Endometrial microvascular endothelial cells (primary cell): Measurements from ENCODE around the gene DARS1. TPM values are rescaled to one million over a fixed set of nuclear protein-coding genes. Genes with fewer than 3 reads are reported as not detected.

Source experiments
- in situ Hi-C: cut with HindIII; loops from 2 replicates; pipeline ENCODE4 v1.10.0; 2017; ENCODE audit warnings: low sequenced_read_pairs, low pct_unique_long_range_greater_than_20kb; ENCODE audit errors: inconsistent ontology term
- total RNA-seq: library from RNA; depleted of rRNA; stranded (reverse); fragments of >200 nt; gene quantifications from one replicate; pipeline ENCODE4 v1.2.3, GENCODE V29; 2015; ENCODE audit errors: inconsistent ontology term

The DARS1 gene
- total RNA-seq, 1 donor from 2014 or later, result 64.6 TPM

GRCh38 chr2:136017786-136018185 is 32.4 kb upstream of the DARS1 start:
- in situ Hi-C loops, result no loop called here

- in situ Hi-C loops, result no loop called here
These were observed 31.4 kb upstream of the DARS1 start for GRCh38 chr2:136016836-136017235.

GRCh38 chr2:136016427-136016826 is 31.0 kb upstream of the DARS1 start:
- in situ Hi-C loops, result no loop called here

DNA sequence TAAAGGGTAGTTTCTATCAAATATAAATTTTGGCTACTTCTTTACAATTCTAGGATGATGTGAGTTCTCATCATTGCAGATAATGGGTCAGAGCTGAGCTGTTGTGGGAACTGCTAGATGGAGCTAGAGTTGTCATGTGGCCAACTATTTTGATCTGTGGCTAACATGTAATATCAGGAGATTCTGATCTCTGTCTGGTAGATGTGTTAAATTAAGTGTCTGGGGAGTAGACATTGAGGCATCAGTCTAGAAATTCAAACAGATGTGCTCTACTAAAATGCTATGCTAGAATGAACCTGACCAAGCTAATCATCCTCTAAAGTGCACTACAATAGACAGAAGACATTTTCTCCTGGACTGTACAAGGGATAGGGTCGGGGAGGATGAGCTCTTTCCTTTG is 30.3 kb upstream of the DARS1 start:
- in situ Hi-C loops, result no loop called here

DNA sequence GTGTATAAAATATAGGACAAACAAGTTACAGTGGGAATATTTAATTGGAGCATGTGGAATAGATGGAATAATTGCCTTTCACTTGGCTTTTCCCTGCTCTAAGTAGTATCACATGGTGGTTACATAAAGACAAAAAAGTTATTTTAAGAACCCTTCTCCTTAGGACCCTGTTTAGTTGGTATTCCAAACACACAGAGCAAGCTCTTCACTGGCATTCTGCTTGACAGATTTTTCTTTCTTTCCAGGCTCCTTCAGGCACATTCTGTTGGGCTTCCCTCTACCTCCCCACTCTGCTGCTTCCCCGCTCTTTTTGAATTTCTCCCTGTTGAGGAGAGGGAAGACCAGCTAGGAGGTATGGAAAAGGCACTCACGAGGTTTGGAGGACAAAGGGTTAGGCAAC is 29.0 kb upstream of the DARS1 start:
- in situ Hi-C loops, result no loop called here

DNA sequence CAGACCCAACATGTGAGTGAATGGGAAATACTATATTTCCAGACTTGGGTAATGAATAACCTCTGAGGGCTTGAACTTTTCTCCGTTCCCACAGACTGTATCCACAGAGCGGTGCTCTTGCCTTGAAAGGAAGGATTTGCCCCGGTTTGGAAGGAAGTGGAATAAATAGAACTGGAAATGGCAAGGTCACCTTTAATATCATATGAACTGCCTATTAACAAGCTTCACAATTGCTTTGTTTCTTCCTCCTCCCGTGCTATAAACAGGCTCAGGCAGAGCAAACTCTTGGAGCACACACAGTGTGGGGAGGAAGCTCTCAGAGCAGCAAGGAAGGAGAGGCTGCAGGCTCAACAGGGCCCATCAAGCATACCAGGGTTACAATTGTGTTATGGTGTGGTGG is 28.5 kb upstream of the DARS1 start:
- in situ Hi-C loops, result no loop called here

- in situ Hi-C loops, result no loop called here
These were observed 27.8 kb upstream of the DARS1 start for GRCh38 chr2:136013136-136013685.

GRCh38 chr2:136012315-136012714 is 26.9 kb upstream of the DARS1 start:
- in situ Hi-C loops, result no loop called here

DNA sequence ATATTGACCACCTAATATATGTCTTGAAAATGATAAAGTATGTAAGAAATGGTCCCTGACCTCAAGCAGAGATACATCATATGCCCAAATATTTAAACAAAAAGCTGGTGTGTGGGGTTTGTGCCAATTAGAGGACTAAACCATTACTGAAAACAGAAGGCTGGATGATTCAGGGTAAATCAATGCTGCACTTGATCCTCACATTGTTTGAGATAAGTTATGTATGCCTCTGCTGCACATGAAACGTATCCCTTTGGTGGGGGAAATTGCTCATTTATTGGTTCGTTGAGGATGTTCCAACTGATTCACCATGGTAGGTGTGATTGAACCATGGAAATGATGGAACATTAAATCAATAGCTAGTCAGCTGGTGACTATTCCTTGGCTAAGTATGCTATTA is 24.7 kb upstream of the DARS1 start:
- in situ Hi-C loops, result no loop called here

DNA sequence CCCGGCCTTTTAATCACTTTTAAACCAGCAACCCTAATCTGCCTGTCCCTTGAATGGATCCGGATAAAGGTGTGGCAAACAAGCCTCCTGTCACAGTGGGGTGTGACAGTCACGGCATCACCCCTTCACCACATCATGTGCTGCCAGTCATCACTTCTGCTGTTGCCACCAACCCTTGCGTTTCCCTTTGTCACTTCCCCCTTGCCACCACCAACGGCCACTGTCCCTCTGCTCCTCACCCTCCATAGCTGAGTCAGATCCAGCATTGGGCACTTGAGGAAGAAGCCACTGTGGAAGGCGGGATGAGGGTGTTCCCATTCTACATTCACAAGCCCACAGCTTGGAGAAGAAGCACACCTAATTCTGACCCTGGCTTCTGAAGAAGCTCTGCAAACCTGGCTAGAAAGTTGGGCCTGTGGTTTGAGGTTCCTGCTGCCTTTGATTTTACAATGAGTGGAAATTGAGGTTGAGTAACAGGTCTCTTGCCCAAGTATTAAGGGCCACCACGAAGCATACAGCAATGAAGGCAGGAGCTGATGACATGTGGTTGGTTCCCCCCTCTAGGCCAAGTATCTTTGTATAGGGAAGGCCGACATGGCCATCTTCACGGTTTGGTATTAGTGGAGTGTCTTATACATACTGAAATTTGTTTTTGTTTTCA is 22.9 kb upstream of the DARS1 start:
- in situ Hi-C loops, result no loop called here

GRCh38 chr2:136006658-136007057 is 21.2 kb upstream of the DARS1 start:
- in situ Hi-C loops, result no loop called here

DNA sequence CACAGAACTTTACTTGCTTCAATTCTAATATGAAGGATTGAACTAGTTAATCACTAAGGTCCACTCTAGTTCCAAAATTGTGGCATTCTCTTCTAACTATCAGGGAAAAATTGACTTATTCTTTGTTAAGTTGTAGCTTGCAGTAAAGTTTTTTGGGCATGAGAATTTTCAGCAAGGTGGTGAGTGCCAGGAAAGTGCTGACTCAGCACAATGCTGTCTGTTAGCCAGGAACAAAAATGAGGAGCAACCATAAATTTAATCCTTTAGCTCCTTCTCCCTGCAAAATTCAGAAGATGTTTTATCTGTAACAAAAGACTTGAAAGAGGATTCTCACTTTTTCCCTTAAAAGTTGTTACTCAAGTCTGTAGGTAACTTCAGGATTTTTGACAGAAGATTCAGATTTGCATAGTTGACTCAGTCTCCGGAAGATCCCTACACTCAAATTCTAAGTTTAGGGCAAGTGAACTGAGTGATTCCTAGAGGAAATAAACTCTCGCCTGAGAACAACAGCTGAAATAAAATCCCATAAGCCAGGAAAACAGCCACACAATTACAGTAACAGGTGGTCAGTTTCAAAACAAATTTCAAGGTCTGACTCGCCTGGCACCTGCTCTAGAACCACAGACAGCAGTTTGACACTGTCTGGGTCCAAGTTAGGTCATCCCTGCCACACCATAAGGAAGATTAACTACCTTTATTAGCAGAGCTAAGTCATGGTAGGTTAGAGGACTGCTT is 20.2 kb upstream of the DARS1 start:
- in situ Hi-C loops, result no loop called here

GRCh38 chr2:136004965-136005364 is 19.5 kb upstream of the DARS1 start:
- in situ Hi-C loops, result no loop called here

GRCh38 chr2:136001131-136001530 is 15.7 kb upstream of the DARS1 start:
- in situ Hi-C loops, result no loop called here

GRCh38 chr2:136000502-136000901 is 15.1 kb upstream of the DARS1 start:
- in situ Hi-C loops, result no loop called here

DNA sequence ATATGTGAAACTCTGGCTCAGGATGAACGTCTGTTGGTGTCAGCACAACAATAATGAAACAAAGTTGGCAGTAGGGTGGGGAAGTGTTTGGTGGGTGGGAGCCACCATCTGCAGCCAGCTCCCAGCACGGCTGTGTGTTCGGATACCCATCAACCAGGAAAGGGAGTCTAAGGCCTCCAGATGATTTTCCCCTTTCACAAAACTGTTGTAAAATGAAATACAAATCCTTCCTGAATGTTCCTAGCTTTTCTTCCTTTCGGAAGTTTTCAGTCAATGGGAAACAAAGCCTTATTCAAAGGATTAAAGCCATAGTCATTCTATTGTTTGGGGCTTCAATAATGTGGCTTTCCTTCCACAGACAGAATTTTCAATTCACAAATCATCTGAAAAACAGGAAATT is 14.5 kb upstream of the DARS1 start:
- in situ Hi-C loops, result no loop called here

DNA sequence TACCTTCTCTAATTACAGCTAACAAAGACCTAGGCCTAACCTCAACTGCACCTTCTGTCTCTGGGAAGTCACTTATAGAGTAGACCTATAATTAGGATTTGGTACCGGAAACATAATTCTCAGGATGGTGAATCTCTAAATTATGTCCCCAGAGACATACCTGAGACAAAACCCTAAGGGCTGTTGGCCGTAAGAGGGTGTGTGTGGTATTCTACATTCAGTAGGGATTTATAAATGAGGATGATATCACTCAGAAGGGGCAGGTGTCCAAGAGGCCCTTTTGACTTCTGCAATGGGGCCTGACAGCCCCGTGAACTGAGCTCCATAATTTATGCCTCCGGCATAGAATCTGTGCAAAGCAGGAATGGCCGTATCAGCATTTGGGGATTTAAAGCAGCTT is 13.5 kb upstream of the DARS1 start:
- in situ Hi-C loops, result no loop called here

DNA sequence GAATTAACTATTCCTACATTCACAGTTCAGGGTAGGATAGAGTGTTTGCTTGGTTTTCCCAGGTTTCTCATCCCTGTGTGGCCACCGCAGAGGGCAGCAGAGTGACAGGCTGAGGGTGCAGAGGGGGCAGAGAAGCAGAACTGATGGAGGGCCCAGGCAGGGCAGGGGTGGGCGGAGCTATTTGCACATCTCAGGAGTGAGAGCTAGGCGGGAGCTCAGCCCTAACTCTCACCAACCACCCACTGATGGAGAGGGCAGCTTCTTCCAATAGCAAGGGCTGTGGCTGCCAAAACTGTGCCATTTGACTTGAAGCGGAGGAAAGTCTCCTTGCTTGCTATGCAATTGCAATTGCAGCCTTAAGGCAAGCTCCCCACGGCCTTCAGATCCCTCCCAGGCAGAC is 12.0 kb upstream of the DARS1 start:
- in situ Hi-C loops, result no loop called here

DNA sequence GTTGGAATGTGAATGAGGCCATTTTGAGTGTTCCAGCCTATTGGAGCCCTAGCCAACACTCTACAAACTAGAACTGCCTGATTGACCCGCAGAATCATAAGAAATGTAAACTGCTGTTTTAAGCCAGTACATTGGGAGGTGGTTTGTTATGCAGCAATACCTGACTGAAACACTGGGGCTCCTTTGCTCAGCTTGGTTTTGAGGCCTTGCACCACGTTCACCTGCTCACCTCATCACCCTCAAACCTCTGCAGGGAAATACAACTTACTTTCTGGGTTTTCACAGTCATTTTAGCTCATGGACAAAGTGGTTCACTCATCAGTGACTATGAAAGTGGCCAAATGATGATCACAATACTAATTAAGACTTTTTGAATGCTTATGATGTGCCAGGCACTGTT is 10.9 kb upstream of the DARS1 start:
- in situ Hi-C loops, result no loop called here

- in situ Hi-C loops, result no loop called here
These were observed 8.9 kb upstream of the DARS1 start for GRCh38 chr2:135994281-135994680.
